Measurements from ENCODE around the gene FBXO34.

FBXO34 gene, protein sequence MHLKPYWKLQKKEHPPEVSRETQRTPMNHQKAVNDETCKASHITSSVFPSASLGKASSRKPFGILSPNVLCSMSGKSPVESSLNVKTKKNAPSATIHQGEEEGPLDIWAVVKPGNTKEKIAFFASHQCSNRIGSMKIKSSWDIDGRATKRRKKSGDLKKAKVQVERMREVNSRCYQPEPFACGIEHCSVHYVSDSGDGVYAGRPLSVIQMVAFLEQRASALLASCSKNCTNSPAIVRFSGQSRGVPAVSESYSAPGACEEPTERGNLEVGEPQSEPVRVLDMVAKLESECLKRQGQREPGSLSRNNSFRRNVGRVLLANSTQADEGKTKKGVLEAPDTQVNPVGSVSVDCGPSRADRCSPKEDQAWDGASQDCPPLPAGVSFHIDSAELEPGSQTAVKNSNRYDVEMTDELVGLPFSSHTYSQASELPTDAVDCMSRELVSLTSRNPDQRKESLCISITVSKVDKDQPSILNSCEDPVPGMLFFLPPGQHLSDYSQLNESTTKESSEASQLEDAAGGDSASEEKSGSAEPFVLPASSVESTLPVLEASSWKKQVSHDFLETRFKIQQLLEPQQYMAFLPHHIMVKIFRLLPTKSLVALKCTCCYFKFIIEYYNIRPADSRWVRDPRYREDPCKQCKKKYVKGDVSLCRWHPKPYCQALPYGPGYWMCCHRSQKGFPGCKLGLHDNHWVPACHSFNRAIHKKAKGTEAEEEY

DNA sequence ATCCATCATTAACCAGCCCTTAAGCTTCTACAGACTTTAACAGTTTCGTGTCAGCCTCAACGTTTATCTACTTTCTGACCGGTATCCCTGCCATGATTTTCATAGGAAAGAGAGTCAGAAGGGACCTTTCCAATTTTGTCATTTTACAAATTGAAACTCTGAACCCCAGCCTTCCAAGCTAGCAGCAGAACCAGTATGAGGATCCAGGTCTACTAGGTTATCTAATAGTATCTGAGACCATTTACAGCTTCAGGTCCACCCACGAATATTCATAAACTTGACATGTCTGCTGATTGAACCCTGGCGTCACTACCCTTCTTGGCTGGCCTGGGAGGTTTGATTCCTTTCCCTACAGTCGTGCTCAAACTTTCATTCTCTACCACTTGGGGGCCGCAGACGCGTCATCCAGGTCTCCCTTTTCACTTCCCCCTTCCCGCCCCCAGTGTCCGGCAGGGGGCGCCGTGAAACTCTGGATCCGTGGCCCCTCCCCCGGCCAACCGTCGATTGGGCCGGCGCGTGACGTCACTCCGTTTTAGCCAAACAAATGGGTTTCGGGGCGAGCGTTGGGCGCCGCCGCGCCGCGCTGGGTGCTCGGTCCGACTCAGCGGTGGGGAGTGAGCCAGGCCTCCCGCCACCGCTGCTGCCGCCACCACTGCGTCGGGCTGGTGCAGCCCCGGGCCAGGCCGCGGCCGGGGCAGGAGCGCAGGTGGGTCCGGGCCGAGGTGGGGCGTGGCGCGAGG is at the start of gene FBXO34:
FBXO34 (plus strand) TSS at position 590 of the 740 bp plus-strand sequence. CDS start 78,970 bp downstream, outside the sequence.
- peak; percentile 100 for DNase-seq (ENCODE audit: low spot score)

DNA sequence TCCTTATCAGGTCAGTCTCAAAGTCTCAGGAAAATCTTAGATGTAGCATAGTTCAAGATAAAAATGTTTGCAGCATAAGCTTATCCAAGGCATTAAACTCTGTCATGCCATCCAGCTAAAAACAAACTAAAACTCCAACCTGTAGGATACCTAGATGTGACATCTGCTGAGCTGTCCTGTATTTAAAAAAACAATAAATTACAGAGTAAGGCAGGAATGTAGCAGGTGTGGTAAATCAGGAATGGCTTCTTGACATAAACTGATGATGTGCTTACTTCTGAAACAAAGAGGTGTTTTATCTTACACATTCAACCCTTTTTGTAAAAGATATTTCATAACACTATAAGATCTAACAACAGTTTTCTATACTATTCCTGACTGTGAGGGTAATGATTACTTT is 49.3 kb upstream of the FBXO34 start:
- no peak for DNase-seq (ENCODE audit: low spot score)

DNA sequence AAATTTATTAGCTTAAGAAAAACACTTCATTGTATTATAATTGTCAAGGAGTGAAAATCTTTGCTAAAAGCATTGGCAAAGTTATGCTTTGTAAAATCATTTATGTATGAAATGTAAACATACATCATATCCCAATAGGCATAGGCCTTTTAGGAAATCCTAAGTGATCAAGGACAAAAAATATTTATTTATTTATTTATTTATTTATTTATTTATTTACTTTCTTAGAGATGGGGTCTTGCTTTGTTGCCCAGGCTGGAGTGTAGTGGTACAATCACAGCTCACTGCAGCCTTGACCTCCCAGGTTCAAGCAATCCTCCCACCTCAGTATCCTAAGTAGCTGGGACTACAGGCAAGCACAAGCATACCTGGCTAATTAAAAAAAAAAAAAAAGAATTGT is 47.9 kb upstream of the FBXO34 start:
- DNase-seq (ENCODE audit: low spot score) = no peak

DNA sequence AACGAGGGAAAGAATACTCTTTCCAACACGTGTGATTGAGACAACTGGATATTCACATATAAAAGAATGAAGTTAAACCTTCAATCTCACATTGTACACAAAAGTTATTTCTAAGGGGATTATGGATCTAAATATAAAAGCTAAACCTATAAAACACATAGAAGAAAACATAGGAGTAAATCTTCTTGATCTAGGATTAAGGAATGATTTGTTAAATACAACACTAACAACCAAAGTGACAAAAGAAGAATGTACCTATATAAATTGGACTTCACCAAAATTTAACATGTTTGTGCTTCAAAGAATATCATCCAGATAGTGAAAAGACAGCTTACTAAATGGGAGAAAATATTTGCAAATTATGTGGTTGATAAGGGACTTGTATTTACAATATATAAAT is 43.0 kb upstream of the FBXO34 start:
- DNase-seq (ENCODE audit: low spot score) = no peak

DNA sequence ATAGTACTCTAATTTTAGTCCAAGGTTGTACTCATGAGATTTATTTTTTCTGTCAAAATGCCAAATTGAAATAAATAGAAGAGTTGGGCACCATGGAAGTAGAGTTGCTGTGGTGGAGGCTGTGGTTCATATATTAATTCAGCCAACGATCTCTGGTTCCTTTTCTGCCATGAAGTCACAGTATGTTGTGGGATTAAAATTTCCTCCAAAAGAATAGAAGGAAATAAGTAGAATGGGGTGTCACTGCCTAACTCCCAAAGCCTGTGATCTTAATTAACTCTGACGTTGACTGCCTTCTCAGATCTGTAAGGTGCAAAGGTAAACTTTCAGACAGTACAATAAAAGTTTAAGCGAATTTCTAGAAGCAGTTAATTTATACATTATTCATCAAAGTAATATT is 37.6 kb upstream of the FBXO34 start:
- no peak for DNase-seq (ENCODE audit: low spot score)

DNA sequence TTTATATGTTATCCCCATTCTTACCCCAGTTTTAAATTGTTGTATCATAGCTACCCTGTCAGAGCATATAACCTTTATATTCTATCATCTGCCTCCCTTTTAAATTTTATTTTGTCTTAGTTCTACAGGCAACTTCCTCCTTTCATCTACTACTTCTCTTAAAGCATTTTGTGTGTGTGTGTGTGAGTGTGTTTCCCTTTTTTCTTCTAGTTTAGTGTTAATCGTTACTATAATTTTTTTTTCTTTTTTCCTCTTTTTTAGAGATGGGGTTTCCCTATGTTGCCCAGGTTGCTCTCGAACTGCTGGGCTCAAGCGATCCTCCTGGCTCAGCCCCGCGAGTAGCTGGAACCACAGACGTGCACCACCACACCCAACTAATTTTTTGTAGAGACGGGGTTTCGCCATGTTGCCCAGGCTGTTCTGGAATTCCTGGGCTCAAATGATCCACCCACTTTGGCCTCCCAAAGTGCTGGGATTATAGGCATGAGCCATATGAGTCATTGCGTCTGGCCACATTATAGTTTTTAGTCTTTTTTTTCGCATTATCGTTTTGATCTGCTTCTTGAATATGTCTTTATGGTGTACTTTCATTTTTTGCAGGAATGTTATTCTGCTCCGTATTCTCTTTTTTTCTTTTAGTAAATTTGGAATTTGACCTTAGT is 33.1 kb upstream of the FBXO34 start:
- DNase-seq (ENCODE audit: low spot score) = no peak

DNA sequence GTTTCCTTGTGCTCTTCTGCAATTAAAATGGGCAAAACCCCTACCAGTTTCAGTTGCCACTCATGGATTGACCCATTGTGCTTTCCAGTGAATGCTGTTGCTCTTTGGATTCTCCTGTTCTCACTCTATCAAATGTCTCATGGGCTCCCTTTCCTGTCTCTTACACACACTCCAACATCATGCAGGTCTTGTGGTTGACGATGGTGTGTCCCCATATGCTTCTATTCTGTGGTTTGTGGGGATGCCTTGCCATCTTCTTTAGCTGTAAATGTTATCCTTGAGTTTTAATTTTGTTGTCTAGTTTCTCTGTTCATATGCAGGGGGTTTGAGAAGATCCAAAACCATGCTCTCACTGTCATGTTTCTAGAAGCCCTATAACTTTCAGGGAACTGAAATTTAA is 31.9 kb upstream of the FBXO34 start:
- no peak for DNase-seq (ENCODE audit: low spot score)

DNA sequence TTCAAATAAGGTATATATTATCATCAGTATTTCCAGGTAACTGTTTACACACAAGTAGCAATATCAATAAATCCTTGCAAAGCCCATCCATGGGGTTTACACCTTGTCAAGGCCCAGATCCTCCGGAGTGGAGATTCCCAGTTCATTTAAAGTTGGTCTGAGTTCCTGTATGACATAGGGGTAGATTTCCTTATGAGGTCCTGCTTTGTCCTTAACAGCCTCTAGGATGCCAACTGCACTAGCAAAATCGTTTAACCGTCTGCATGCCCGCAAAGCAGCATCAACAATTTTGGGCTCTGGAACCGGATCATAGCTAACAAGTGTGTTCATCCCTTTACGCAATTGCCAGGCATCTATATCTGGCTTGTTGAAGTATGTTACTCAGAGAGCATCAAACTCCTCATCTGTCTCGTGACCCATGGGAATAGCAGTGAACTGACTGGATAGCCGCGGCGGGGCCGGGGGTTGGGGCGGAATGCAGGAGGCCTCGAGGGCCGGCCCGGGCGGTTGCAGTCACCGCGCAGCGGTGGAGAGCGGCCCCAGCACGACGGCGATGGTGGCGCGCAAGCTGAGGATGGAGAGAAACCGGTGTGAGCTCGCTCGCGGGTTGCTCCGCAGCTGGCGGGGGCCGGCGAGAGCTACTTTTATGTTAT is 30.6 kb upstream of the FBXO34 start:
- DNase-seq (ENCODE audit: low spot score) = no peak

DNA sequence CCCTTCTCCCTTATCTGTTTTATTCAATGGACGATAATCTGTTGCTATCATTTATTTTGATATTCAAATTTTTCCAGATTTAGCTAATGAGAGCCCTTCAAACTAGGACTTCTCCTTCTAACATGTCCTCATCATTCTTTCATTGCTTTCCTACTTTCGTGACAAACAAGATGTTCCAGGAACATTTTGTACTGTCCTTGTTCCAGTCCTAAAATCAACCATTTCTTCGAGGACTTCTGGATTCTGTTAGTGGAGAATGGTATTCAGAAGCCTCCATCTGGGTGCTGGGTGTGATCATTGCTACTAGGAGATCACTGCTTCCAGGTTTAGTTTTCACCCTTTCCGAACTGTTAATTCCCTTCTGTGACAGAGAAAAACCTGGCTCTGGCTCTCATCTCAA is 29.5 kb upstream of the FBXO34 start:
- no peak for DNase-seq (ENCODE audit: low spot score)

DNA sequence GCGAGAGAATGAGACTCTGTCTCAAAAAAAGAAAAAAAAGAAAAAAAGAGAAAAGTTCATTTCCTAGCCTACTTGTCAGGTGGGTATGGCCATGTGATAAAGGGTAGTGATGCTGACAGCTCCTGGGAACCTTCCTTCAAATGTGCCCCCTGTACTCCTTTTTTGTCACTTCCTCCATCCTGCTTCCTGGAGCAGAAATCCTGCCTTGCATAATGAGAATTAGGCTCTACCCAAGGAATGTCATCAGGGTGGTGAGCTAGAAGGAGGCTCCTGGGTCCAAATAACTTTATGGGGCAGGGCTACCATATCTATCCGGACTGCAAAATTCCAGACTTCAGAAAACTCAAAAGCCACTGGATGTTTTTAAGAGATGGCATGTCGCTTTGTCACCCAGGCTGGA is 27.8 kb upstream of the FBXO34 start:
- DNase-seq (ENCODE audit: low spot score) = no peak

DNA sequence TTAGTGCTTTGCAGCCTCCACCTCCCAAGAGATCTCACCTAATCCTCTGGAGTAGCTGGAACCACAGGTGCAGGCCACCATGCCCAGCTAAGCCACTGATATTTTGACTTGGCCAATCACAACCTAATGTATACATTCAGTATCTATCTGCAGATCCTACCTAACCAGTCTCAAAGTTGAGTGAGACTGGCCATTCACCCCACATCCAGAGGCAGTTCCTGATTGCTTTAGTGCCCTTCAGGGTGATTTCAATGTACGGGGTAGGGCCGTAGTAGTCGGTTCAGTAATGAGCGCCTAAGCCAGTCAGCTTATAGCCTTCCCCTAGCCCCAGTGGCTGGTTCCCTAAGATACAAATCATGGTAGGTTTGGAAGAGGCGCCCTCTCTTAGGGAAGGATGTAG is 27.4 kb upstream of the FBXO34 start:
- no peak for DNase-seq (ENCODE audit: low spot score)

DNA sequence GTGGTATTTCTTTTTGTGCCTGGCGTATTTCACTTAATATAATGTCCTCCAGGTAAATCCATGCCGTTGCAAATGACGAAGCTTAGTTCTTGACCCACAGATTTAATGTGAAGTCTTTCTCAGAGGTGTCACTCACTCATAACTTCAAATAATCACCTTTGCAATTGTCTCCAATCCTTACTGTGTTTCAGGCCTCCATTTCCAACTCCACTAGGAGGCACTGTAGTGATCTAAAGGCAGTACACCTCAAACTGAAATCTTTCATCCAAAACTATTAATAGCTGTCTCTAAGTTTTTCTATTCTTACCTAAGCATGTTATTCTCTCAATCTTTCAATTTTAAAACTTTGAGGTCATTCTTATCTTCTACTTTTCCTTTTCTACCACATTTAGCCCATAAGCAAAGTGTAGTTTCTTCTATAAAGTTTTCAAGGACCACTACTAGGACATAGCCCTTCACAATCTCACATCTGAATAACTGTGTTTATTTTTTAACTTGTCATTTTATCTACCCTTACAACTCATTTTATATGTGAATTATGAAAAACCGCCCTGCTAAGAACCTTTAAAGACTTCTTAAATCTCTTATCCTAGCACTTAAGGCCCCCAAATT is 25.5 kb upstream of the FBXO34 start:
- peak; percentile 62 for DNase-seq (ENCODE audit: low spot score)

DNA sequence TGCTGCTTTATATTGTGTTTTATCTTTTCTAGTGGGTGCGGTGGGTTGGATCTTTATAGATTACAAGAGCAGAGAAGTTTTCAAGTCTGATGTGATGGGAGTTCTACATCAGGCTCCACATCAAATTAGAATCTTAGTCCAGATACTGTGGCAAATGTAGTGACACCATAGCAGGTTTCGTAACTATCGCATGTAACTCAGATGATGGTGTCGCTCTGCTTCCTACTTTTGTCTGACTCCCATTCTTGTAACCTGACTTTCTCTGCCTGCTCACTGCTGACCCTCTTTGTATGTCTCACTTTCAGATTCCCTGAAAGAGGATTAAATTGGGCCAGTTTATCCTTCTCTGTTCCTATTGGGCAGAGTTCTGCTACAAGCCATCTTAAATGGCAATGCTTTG is 22.8 kb upstream of the FBXO34 start:
- DNase-seq (ENCODE audit: low spot score) = no peak

DNA sequence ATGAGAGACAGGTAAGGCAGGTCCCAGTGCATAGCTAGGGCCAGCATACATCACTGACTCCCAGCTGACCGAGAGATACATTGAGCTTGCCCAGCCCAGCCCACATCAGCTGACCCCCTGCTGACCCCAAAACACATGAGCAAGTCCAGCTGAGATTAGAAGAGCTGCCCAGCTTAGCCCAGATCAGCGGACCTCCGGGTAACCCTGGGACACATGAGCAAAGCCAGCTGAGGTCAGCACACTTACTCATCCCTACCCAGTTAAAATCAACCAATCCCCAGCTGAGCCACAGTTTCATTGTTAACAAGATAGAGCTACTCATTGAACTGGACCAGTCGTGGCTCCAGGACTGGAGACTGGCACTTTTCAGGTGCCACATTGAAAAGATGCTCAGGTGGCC is 21.8 kb upstream of the FBXO34 start:
- no peak for DNase-seq (ENCODE audit: low spot score)

DNA sequence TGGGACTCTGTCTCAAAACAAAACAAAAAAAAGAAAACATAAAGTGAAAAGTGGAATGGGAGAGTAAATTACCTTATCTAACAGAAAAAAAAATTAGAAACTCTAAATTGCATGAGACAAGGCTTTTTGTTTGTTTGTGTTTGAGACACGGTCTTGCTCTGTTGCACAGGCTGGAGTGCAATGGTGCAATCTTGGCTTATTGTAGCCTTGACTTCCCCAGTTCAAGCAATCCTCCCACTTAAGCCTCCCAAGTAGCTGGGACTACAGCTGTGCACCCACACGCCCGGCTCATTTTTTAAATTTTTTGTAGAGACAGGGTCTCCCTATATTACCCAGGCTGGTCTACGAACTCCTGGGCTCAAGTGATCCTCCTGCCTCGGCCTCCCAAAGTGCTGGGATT is 17.9 kb upstream of the FBXO34 start:
- no peak for DNase-seq (ENCODE audit: low spot score)

DNA sequence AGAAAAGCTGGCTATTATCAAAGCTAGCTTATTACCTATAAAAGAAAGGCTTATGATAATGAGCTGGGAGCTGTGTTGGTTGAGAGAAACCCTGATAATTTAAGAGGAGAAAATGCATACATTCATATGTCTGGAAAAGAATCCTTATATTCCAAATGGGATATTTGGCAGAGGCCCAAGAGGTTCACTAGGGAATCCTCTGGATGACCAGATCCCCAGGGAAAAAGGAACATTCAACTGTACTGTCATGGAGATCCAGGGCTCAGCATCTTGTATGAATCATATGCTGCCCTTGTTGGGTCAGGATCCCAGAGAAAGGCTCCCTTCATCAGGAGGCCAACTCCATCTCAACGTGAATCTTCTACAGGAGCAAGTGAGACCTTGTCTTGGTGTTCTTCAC is 16.6 kb upstream of the FBXO34 start:
- no peak for DNase-seq (ENCODE audit: low spot score)

DNA sequence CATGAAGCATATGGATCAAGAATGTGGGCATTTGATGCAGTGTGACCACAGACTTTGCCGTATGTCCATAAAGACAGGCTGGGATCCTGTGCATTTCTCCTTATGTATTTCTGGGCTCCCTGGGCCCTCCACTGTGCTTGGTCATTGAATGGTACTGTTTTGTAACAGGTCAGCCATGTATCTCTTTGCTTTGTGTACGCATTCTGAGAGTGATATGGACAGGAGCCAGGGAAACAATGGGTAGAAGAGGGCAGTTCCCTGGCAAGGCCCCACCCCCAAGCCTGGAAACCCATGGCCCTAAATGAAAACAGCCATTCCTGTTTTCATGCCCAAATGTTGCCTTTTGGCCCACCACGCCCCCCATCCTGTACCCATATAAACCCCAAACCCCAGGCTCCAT is 15.2 kb upstream of the FBXO34 start:
- DNase-seq (ENCODE audit: low spot score) = no peak

DNA sequence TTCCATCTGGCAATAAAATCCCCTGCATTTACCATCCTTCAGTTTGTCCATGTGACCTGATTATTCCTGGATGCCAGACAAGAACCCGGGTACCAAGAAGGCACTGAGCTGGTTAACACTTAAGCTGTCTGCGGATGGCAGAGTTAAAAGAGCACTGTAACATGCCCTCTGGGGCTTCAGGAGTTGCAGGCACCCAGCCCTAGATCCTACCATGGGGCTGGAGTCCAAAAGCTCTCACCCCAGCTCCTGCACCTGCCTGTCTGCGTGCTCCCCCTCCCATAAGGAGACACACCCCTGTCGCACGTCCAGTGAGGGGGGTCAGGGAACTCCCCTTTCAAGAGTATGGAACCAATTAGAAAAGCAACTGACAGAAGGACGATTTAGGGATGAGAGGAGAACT is 14.6 kb upstream of the FBXO34 start:
- DNase-seq (ENCODE audit: low spot score) = no peak

DNA sequence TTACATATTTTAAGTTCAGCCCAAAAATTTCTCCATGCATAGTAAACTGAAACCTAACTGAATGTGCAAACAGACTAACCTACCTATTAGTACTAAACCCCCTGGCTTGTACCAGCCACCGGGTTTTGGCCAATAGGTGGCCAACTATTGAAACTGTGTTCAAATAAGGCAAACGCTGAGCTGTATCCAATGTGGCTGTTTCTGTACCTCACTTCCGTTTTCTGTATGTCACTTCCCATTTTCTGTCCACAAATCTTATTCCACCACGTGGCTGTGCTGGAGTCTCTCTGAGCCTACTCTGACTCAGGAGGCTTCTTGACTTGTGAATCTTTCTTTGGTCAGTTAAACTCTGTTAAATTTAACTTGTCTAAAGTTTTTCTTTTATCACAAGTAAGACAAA is 6.0 kb upstream of the FBXO34 start:
- no peak for DNase-seq (ENCODE audit: low spot score)

DNA sequence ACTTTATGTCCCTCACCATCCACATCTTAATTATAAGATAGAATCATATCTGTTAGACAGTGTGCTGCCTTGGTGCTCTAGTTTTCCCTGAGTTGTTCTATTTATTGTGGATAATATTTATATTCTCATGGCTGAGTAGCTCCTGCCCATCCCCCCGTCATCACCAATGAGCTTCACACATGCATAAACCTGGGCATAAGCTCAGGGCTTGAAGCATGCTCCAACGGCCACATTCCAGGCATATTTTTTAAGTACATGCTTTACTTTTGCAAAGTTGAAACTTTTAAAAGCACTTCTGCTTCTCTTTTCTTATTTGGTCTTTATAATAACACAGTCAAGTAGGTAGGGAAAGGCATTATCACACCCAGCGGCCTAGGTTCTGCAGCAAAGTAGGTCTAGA is 3.4 kb upstream of the FBXO34 start:
- no peak for DNase-seq (ENCODE audit: low spot score)

DNA sequence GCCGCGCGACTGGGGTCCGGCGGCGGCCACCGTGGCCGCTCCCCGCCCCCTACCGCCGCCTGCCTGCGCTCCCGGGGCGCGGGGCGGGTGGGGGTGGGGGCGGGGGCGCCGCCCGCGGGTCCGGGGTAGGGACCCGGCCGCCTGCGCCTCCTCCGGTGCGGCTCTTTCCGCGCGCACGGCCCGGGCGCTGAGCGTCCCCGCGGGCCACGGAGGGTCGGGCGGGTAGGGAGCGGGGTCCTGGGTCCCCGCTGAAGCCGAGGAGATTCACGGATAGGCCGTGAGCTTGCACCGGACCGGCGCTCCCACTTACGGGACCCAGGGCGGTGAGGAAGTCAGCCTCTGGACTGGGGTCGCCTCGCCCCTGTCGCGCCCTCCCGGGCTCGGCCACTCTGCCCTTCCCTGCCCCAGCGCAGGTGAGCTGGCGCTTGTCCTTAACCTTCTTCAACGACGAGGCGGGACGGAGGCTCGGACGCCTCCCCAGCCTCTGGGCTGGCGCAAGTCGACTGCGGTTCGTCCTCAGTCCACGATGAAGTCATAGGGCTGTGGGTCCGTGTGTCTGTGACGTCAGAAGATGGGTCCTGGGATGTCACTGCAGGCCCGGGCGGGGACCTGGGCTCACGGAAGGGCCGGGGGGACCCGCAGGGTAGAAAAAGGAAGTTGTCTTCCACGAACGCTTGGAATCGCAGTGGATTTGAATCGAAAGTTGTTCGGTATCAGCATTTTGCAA is 514 bp downstream of the FBXO34 start:
- peak; percentile 89 for DNase-seq (ENCODE audit: low spot score)

Measured in hematopoietic multipotent progenitor cell treated with erythropoietin and hydrocortisone succinate and interleukin-3 and kit ligand, for 17 days (in vitro differentiated cells).